ENCODE results near the gene SPAG8.

SPAG8 gene

DNA sequence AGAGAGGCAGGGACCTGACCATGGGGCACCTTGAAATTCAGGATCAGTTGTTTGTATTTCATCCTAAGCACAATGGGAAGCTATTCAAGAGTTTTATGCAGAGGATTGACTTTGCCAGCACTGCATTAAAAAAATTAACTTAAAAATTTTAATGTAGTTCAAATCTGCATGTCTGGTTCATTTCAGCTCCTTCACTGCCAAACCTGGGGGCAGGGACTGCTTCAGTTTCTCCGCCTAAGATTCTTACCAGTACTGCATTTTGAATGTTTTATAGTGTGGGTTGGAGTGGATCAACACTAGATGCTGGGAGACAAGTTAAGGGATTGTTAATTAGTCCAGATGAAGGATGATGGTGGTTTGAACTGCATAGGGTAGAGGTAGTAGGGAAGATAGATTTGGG is 42.3 kb downstream of the SPAG8 start:
- no peak for DNase-seq

DNA sequence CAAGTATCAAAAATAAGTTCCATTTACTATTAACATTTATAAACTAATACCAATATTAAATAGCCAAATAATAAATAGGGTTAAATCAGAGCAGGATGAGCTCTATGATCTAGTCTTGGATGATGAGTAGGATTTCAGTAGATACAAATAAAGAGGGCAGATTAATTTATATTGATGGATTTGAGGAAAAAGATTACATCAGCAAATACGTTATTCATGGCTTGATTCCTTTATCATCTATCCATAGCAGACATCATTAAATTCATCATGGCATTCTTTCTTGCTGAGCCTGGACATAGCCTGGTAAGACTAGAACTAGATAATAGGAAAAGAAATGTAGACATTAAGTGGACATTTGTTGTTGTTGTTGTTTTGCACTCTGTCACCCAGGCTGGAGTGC is 44.6 kb downstream of the SPAG8 start:
- DNase-seq = no peak

- DNase-seq = no peak
Measured at GRCh38 chr9:35766997-35767396, 45.1 kb downstream of the SPAG8 start.

GRCh38 chr9:35763803-35764202 is 48.3 kb downstream of the SPAG8 start:
- DNase-seq = no peak

GRCh38 chr9:35763181-35763580 is 48.9 kb downstream of the SPAG8 start:
- no peak for DNase-seq

DNA sequence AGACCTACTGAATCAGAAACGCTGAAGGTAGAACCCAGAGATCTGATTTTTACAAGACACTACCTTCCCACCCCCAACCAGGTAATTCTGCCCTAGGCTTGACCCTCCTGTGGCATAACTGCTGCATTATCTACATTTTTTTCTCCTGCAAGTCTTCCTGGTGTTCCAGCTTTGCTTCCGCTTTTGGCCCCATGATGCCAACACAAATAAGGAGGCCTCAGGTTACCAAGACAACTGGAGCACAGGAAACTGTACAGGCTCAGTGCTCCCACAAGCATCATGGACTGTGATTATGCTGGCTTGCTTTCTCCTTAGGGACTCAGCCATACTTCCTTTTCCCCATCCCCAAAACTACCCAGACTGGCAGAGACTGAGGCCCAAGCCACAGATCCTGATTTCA is 51.4 kb downstream of the SPAG8 start:
- DNase-seq = no peak

- no peak for DNase-seq
Measured at GRCh38 chr9:35759795-35760194, 52.3 kb downstream of the SPAG8 start.

Data from NCI-H1048 (cell line).